NCI-H1436 (cell line): ENCODE results near the gene GTSF1L.

ENCODE experiments used
- DNase-seq: peaks from one replicate; lab custom pipeline; 2025; lab: John Stamatoyannopoulos, UW

Gene GTSF1L

GRCh38 chr20:43716757-43717615 is 9.8 kb downstream of the GTSF1L start:
- DNase-seq: no peak

GRCh38 chr20:43716123-43716522 is 10.7 kb downstream of the GTSF1L start:
- no peak for DNase-seq

- DNase-seq: no peak
Measured at GRCh38 chr20:43715511-43715910, 11.3 kb downstream of the GTSF1L start.

GRCh38 chr20:43715044-43715443 is 11.8 kb downstream of the GTSF1L start:
- DNase-seq: no peak

- DNase-seq: no peak
Measured at GRCh38 chr20:43711098-43711654, 15.6 kb downstream of the GTSF1L start.

- no peak for DNase-seq
Measured at GRCh38 chr20:43710370-43711044, 16.3 kb downstream of the GTSF1L start.

- DNase-seq: no peak
Measured at GRCh38 chr20:43702502-43702901, 24.3 kb downstream of the GTSF1L start.

GRCh38 chr20:43700627-43701026 is 26.2 kb downstream of the GTSF1L start:
- no peak for DNase-seq

GRCh38 chr20:43699941-43700565 is 26.7 kb downstream of the GTSF1L start:
- DNase-seq: no peak

GRCh38 chr20:43695571-43695970 is 31.2 kb downstream of the GTSF1L start:
- DNase-seq: no peak

GRCh38 chr20:43694763-43695162 is 32.0 kb downstream of the GTSF1L start:
- DNase-seq: no peak

GRCh38 chr20:43691928-43692524 is 34.8 kb downstream of the GTSF1L start:
- DNase-seq: peak; percentile 2

GRCh38 chr20:43690943-43691598 is 35.7 kb downstream of the GTSF1L start:
- DNase-seq: no peak

- DNase-seq: no peak
Measured at GRCh38 chr20:43689165-43689564, 37.6 kb downstream of the GTSF1L start.

- DNase-seq: no peak
Measured at GRCh38 chr20:43686820-43687219, 40.0 kb downstream of the GTSF1L start.

GRCh38 chr20:43682446-43682845 is 44.4 kb downstream of the GTSF1L start:
- DNase-seq: no peak

- no peak for DNase-seq
Measured at GRCh38 chr20:43681991-43682410, 44.8 kb downstream of the GTSF1L start.

- DNase-seq: peak; percentile 19
Measured at GRCh38 chr20:43681468-43681942, 45.3 kb downstream of the GTSF1L start.

GRCh38 chr20:43680981-43681380 is 45.8 kb downstream of the GTSF1L start:
- no peak for DNase-seq

GRCh38 chr20:43676368-43676767 is 50.4 kb downstream of the GTSF1L start:
- DNase-seq: no peak
